GM21786 (cell line): ENCODE results near the gene PLBD1.

Source experiments
- ATAC-seq: cut with Tn5 transposase; IDR thresholded peaks from one replicate; pipeline ENCODE4 v1.9.1; 2021; ENCODE audit not compliant: unreplicated experiment

Gene PLBD1

DNA sequence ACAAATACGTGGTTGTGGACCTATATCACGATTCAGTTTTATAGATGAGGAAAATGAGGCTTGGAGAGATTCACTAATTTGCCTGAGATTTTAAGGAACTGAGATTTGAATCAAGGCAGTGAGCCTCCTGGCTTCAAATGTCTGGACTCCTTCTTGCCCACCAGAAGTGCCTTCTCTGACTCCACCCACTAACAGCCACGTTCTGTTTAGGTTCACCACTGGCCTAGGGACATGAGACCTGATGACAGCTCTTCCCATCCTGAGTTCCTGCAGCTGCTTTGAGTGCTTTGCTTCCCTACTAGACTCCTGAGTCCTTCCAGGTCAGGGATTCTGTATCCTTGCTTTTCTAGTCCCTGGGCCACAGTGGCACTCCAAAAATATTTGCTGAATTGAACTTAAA, 57.1 kb downstream of the PLBD1 start:
- ATAC-seq, result no peak

GRCh38 chr12:14505626-14506596, 61.8 kb downstream of the PLBD1 start:
- no peak for ATAC-seq

- no peak for ATAC-seq
Measured at GRCh38 chr12:14495326-14495725, 72.4 kb downstream of the PLBD1 start.

- ATAC-seq, result no peak
Measured at GRCh38 chr12:14482886-14483285, 84.8 kb downstream of the PLBD1 start.

- no peak for ATAC-seq
Measured at GRCh38 chr12:14482361-14482760, 85.3 kb downstream of the PLBD1 start.

- ATAC-seq, result no peak
Measured at GRCh38 chr12:14481201-14481600, 86.5 kb downstream of the PLBD1 start.

DNA sequence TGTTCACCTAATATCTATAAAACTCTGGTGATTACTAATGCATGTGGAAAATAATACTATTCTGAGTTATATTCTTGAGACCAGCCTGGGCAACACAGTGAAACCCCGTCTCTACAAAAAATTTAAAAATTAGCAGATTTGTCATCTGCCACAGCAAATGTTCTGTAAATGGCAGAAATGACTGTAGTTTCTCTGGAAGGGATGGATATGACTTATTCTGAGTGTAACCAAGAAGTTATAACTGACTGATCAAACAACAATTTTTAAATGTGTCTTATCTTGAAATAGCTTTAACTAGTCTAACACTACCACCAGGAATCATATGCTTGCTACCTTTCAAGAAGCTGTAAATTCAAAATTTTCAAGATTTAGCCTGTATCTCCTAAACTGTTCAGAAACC, 88.7 kb downstream of the PLBD1 start:
- ATAC-seq, result no peak

- ATAC-seq, result no peak
Measured at GRCh38 chr12:14473707-14474287, 93.9 kb downstream of the PLBD1 start.

GRCh38 chr12:14471497-14471896, 96.2 kb downstream of the PLBD1 start:
- ATAC-seq, result no peak

DNA sequence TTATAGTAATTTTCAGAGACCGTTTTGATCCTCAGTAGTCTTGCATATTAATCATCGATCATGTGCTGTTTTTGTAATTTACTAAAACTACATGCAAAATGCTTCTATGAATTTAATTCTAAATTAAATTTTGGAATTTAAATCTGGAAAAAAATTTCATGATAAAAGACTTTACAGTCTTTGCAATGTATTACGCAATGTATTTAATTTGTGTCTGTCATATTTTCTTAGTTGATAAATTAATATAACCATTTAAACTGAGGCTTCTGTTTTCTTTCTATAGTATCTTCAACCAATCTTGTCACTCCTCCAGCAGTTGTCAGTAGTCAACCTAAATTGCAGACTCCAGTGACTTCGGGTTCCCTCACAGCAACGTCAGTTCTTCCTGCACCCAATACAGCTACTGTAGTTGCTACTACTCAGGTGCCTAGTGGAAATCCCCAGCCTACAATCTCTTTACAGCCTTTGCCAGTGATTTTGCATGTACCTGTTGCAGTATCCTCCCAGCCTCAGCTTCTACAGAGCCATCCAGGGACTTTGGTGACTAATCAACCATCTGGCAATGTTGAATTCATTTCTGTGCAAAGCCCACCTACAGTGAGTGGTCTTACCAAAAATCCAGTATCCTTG, 107.4 kb downstream of the PLBD1 start:
- no peak for ATAC-seq

GRCh38 chr12:14454098-14454907, 113.4 kb downstream of the PLBD1 start:
- no peak for ATAC-seq
